Measurements from ENCODE around the gene CCDC33.

The CCDC33 gene

GRCh38 chr15:74320352-74321247 is 84.5 kb downstream of the CCDC33 start:
- Histone ChIP-seq H3K9ac (ENCODE audit: low read depth in 1 of 2, low read length in 2 of 2) (no peak overlapping the region), H3K4me1 (ENCODE audit: control insufficient read depth in 2 of 2, insufficient read depth in 2 of 2, low read length in 2 of 2) (peaks cover 0 to 4% of the 10 kb centered on the region in 2 donors)

GRCh38 chr15:74322558-74323180 is 86.5 kb downstream of the CCDC33 start:
- Histone ChIP-seq H3K9me3 (ENCODE audit: control insufficient read depth in 2 of 2, low read length in 2 of 2) (no peaks in the 10 kb centered on the region), H3K4me3 (ENCODE audit: low read length in 2 of 2) (no peak overlapping the region), H3K36me3 (ENCODE audit: control insufficient read depth in 2 of 2, insufficient read depth in 2 of 2, low read length in 2 of 2) (no peaks in the 10 kb centered on the region), H3K4me1 (ENCODE audit: control insufficient read depth in 2 of 2, insufficient read depth in 2 of 2, low read length in 2 of 2) (peaks cover 0 to 2% of the 10 kb centered on the region in 2 donors), H3K9ac (ENCODE audit: low read depth in 1 of 2, low read length in 2 of 2) (no peak overlapping the region), H3K27ac (ENCODE audit: low read depth in 2 of 2, low read length in 2 of 2) (no peak overlapping the region), H3K27me3 (ENCODE audit: control insufficient read depth in 2 of 2, insufficient read depth in 2 of 2, low read length in 2 of 2) (no peaks in the 10 kb centered on the region)

More at GRCh38 chr15:74320352-74321247, 84.5 kb downstream of the CCDC33 start:
- H3K36me3 ChIP-seq (ENCODE audit: control insufficient read depth in 2 of 2, insufficient read depth in 2 of 2, low read length in 2 of 2), result no peaks in the 10 kb centered on the region
- no peaks in the 10 kb centered on the region for H3K9me3 ChIP-seq (ENCODE audit: control insufficient read depth in 2 of 2, low read length in 2 of 2)
- H3K27me3 ChIP-seq (ENCODE audit: control insufficient read depth in 2 of 2, insufficient read depth in 2 of 2, low read length in 2 of 2), result no peaks in the 10 kb centered on the region
- H3K27ac ChIP-seq (ENCODE audit: low read depth in 2 of 2, low read length in 2 of 2), result no peak overlapping the region
- no peak overlapping the region for H3K4me3 ChIP-seq (ENCODE audit: low read length in 2 of 2)

GRCh38 chr15:74324714-74325113 is 88.6 kb downstream of the CCDC33 start:
- H3K27me3 ChIP-seq (ENCODE audit: control insufficient read depth in 2 of 2, insufficient read depth in 2 of 2, low read length in 2 of 2), result no peaks in the 10 kb centered on the region
- no peak overlapping the region for H3K9ac ChIP-seq (ENCODE audit: low read depth in 1 of 2, low read length in 2 of 2)
- no peaks in the 10 kb centered on the region for H3K36me3 ChIP-seq (ENCODE audit: control insufficient read depth in 2 of 2, insufficient read depth in 2 of 2, low read length in 2 of 2)
- no peaks in the 10 kb centered on the region for H3K9me3 ChIP-seq (ENCODE audit: control insufficient read depth in 2 of 2, low read length in 2 of 2)
- no peak overlapping the region for H3K27ac ChIP-seq (ENCODE audit: low read depth in 2 of 2, low read length in 2 of 2)
- H3K4me3 ChIP-seq (ENCODE audit: low read length in 2 of 2), result no peak overlapping the region
- no peaks in the 10 kb centered on the region for H3K4me1 ChIP-seq (ENCODE audit: control insufficient read depth in 2 of 2, insufficient read depth in 2 of 2, low read length in 2 of 2)

- H3K9me3 ChIP-seq (ENCODE audit: control insufficient read depth in 2 of 2, low read length in 2 of 2), result no peaks in the 10 kb centered on the region
- H3K4me1 ChIP-seq (ENCODE audit: control insufficient read depth in 2 of 2, insufficient read depth in 2 of 2, low read length in 2 of 2), result no peaks in the 10 kb centered on the region
- no peak overlapping the region for H3K27ac ChIP-seq (ENCODE audit: low read depth in 2 of 2, low read length in 2 of 2)
Observed at GRCh38 chr15:74326746-74327145, 90.6 kb downstream of the CCDC33 start.

GRCh38 chr15:74327756-74328155 is 91.6 kb downstream of the CCDC33 start:
- Histone ChIP-seq H3K4me3 (ENCODE audit: low read length in 2 of 2) (no peak overlapping the region), H3K27ac (ENCODE audit: low read depth in 2 of 2, low read length in 2 of 2) (no peak overlapping the region), H3K9ac (ENCODE audit: low read depth in 1 of 2, low read length in 2 of 2) (no peak overlapping the region), H3K9me3 (ENCODE audit: control insufficient read depth in 2 of 2, low read length in 2 of 2) (no peaks in the 10 kb centered on the region), H3K27me3 (ENCODE audit: control insufficient read depth in 2 of 2, insufficient read depth in 2 of 2, low read length in 2 of 2) (no peaks in the 10 kb centered on the region), H3K36me3 (ENCODE audit: control insufficient read depth in 2 of 2, insufficient read depth in 2 of 2, low read length in 2 of 2) (no peaks in the 10 kb centered on the region), H3K4me1 (ENCODE audit: control insufficient read depth in 2 of 2, insufficient read depth in 2 of 2, low read length in 2 of 2) (no peaks in the 10 kb centered on the region)

More at GRCh38 chr15:74326746-74327145, 90.6 kb downstream of the CCDC33 start:
- Histone ChIP-seq H3K4me3 (ENCODE audit: low read length in 2 of 2) (no peak overlapping the region), H3K9ac (ENCODE audit: low read depth in 1 of 2, low read length in 2 of 2) (no peak overlapping the region), H3K36me3 (ENCODE audit: control insufficient read depth in 2 of 2, insufficient read depth in 2 of 2, low read length in 2 of 2) (no peaks in the 10 kb centered on the region), H3K27me3 (ENCODE audit: control insufficient read depth in 2 of 2, insufficient read depth in 2 of 2, low read length in 2 of 2) (no peaks in the 10 kb centered on the region)

GRCh38 chr15:74328331-74329056 is 92.4 kb downstream of the CCDC33 start:
- H3K36me3 ChIP-seq (ENCODE audit: control insufficient read depth in 2 of 2, insufficient read depth in 2 of 2, low read length in 2 of 2), result no peaks in the 10 kb centered on the region
- no peaks in the 10 kb centered on the region for H3K4me1 ChIP-seq (ENCODE audit: control insufficient read depth in 2 of 2, insufficient read depth in 2 of 2, low read length in 2 of 2)

GRCh38 chr15:74330861-74331408 is 94.8 kb downstream of the CCDC33 start:
- no peaks in the 10 kb centered on the region for H3K27me3 ChIP-seq (ENCODE audit: control insufficient read depth in 2 of 2, insufficient read depth in 2 of 2, low read length in 2 of 2)
- no peaks in the 10 kb centered on the region for H3K36me3 ChIP-seq (ENCODE audit: control insufficient read depth in 2 of 2, insufficient read depth in 2 of 2, low read length in 2 of 2)
- H3K9me3 ChIP-seq (ENCODE audit: control insufficient read depth in 2 of 2, low read length in 2 of 2), result no peaks in the 10 kb centered on the region
- H3K4me1 ChIP-seq (ENCODE audit: control insufficient read depth in 2 of 2, insufficient read depth in 2 of 2, low read length in 2 of 2), result no peaks in the 10 kb centered on the region
- no peak overlapping the region for H3K27ac ChIP-seq (ENCODE audit: low read depth in 2 of 2, low read length in 2 of 2)
- H3K9ac ChIP-seq (ENCODE audit: low read depth in 1 of 2, low read length in 2 of 2), result no peak overlapping the region
- H3K4me3 ChIP-seq (ENCODE audit: low read length in 2 of 2), result no peak overlapping the region

More at GRCh38 chr15:74328331-74329056, 92.4 kb downstream of the CCDC33 start:
- H3K27ac ChIP-seq (ENCODE audit: low read depth in 2 of 2, low read length in 2 of 2), result no peak overlapping the region
- no peaks in the 10 kb centered on the region for H3K27me3 ChIP-seq (ENCODE audit: control insufficient read depth in 2 of 2, insufficient read depth in 2 of 2, low read length in 2 of 2)
- H3K9ac ChIP-seq (ENCODE audit: low read depth in 1 of 2, low read length in 2 of 2), result no peak overlapping the region
- H3K9me3 ChIP-seq (ENCODE audit: control insufficient read depth in 2 of 2, low read length in 2 of 2), result no peaks in the 10 kb centered on the region
- H3K4me3 ChIP-seq (ENCODE audit: low read length in 2 of 2), result no peak overlapping the region

GRCh38 chr15:74332011-74332410 is 95.9 kb downstream of the CCDC33 start:
- Histone ChIP-seq H3K27me3 (ENCODE audit: control insufficient read depth in 2 of 2, insufficient read depth in 2 of 2, low read length in 2 of 2) (no peaks in the 10 kb centered on the region), H3K36me3 (ENCODE audit: control insufficient read depth in 2 of 2, insufficient read depth in 2 of 2, low read length in 2 of 2) (no peaks in the 10 kb centered on the region), H3K27ac (ENCODE audit: low read depth in 2 of 2, low read length in 2 of 2) (no peak overlapping the region)

GRCh38 chr15:74332611-74333010 is 96.5 kb downstream of the CCDC33 start:
- Histone ChIP-seq H3K27me3 (ENCODE audit: control insufficient read depth in 2 of 2, insufficient read depth in 2 of 2, low read length in 2 of 2) (no peaks in the 10 kb centered on the region), H3K9me3 (ENCODE audit: control insufficient read depth in 2 of 2, low read length in 2 of 2) (no peaks in the 10 kb centered on the region), H3K36me3 (ENCODE audit: control insufficient read depth in 2 of 2, insufficient read depth in 2 of 2, low read length in 2 of 2) (no peaks in the 10 kb centered on the region), H3K4me3 (ENCODE audit: low read length in 2 of 2) (no peak overlapping the region), H3K9ac (ENCODE audit: low read depth in 1 of 2, low read length in 2 of 2) (no peak overlapping the region), H3K27ac (ENCODE audit: low read depth in 2 of 2, low read length in 2 of 2) (no peak overlapping the region), H3K4me1 (ENCODE audit: control insufficient read depth in 2 of 2, insufficient read depth in 2 of 2, low read length in 2 of 2) (no peaks in the 10 kb centered on the region)

More at GRCh38 chr15:74332011-74332410, 95.9 kb downstream of the CCDC33 start:
- H3K9ac ChIP-seq (ENCODE audit: low read depth in 1 of 2, low read length in 2 of 2), result no peak overlapping the region
- H3K4me3 ChIP-seq (ENCODE audit: low read length in 2 of 2), result no peak overlapping the region
- no peaks in the 10 kb centered on the region for H3K4me1 ChIP-seq (ENCODE audit: control insufficient read depth in 2 of 2, insufficient read depth in 2 of 2, low read length in 2 of 2)
- H3K9me3 ChIP-seq (ENCODE audit: control insufficient read depth in 2 of 2, low read length in 2 of 2), result no peaks in the 10 kb centered on the region
